GM18502 (cell line): ENCODE results near the gene SEPTIN10.
A peak's percentile ranks its signal among the peaks of the same experiment; 100 is the strongest.
"Not testable (repeated sequence)": the region's sequence is repeated elsewhere in the genome, so short reads cannot be mapped to it uniquely, and the experiment has no call there.

ENCODE experiments used
- ATAC-seq: cut with Tn5 transposase; IDR thresholded peaks from one replicate; pipeline ENCODE4 v1.9.1; 2021; ENCODE audit warnings: mild to moderate bottlenecking; ENCODE audit not compliant: unreplicated experiment, poor library complexity

SEPTIN10 gene

GRCh38 chr2:109555346-109555900, 58.3 kb downstream of the SEPTIN10 start:
- no peak for ATAC-seq

GRCh38 chr2:109554758-109555157, 59.0 kb downstream of the SEPTIN10 start:
- no peak for ATAC-seq

DNA sequence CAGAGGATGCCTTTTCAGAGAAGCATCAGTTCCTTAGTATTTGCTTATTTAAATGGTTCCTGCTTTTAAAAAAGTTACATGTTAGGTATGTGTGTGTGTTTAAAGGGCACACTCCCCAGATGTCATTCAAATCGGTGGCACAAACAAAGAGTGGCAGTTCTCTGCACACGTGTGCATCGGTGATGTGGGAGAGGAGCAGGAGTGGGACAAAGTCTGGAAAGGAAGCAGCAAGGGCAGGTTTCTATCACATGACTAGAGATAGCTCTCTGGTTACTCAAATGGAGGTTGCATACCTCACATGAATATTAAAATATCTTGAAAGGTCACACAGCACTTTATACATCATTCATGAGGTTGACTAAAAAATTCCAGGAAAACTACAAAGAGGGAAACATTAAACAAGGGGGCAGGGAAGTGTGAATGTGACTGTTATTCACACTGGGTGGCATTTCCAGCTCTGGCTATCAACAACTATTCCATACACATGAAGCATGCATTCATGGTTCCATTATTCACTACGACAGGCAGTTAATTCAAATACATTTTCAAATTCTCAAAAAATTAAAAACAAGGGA, 64.7 kb downstream of the SEPTIN10 start:
- ATAC-seq: no peak

GRCh38 chr2:109547280-109547679, 66.5 kb downstream of the SEPTIN10 start:
- ATAC-seq: no peak

GRCh38 chr2:109545828-109546713, 67.7 kb downstream of the SEPTIN10 start:
- peak; percentile 76 for ATAC-seq

DNA sequence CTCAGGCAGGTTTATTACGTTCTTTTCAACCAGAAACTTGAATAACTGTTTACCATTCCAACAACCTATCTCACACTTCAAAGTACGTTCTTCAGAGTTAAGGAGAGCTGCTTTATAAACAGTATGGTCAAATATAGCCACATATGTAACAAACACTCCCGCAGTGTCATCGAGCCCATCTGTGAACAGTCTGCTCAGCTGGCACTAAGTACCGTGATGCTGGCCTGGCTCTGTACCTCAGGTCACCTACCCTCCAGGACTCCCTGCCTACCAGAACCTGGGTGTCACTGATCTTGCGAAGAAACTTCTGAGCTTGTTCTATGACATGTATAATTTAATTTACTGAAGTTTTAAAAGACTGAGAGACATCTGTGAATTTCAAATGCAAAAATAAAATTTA, 71.4 kb downstream of the SEPTIN10 start:
- no peak for ATAC-seq

GRCh38 chr2:109538546-109538945, 75.2 kb downstream of the SEPTIN10 start:
- ATAC-seq: no peak

DNA sequence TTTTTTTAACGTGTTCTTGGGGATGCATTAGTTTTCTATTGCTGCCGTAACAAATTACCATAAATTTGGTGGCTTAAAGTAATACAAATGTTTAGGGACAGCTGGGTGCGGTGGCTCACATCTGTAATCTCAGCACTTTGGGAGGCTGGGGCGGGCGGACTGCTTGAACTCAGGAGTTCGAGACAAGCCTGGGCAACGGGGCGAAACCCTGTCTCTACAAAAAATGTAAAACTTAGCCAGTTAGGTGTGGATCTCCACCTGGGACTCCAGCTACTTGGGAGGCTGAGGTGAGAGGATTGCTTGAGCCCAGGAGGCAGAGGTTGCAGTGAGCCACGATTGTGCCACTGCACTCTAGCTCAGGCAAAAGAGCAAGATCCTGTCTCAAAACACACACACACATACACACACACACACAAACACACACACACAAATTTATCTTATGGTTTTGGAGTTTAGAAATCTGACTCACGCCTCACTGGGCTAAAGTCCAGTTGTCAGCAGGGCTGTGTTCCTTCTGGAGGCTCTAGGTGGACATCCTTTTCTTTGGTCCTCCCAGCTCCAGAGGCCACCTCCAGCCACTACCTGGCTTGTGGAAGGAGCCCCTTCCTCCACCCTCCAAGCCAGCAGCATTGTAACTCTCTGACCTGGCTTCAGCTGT, 76.1 kb downstream of the SEPTIN10 start:
- ATAC-seq: no peak

- not testable (repeated sequence) for ATAC-seq
Measured at GRCh38 chr2:109536556-109536955, 77.2 kb downstream of the SEPTIN10 start.

- ATAC-seq: no peak
Measured at GRCh38 chr2:109535217-109535946, 78.4 kb downstream of the SEPTIN10 start.

- ATAC-seq: no peak
Measured at GRCh38 chr2:109533823-109534222, 79.9 kb downstream of the SEPTIN10 start.

GRCh38 chr2:109532728-109533076, 81.1 kb downstream of the SEPTIN10 start:
- ATAC-seq: no peak

DNA sequence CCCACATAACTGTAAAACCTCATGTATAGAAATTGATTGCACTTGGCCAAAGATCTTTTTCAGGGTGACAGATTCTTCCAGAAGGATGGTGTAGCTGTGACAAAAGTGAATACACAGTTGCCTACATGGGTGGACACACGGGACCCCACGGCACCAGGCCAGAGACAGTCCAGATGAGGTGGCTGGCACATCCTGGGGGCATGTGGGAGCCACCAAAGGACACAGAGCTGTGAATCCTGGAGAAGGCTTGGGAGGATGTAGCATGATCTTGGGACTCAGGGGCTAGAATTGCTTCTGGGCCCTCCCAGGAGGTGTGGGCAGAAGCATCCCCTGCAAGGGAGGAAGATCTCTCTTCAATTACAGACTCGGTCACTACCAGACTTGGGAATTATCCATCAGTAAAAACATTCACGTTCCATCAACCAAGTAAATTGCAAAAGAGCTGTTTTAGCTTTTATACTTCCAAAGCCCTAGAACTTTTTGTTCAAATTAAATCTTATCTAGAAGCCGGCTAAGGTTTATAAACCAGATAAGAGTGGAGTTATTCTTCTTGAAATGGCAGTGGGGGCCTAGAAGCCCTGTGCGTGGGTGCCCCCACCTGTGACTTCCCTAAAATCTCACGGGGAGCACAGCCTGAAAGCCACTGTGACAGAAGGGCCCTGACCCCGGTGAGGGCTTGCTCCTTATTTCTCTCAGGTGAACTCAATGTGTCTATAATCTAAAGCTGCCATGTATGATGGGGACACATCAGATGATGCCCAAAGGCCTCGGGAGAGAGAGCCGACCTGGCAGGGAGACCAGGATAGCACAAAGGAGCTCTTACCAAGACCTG, 81.7 kb downstream of the SEPTIN10 start:
- ATAC-seq: no peak

DNA sequence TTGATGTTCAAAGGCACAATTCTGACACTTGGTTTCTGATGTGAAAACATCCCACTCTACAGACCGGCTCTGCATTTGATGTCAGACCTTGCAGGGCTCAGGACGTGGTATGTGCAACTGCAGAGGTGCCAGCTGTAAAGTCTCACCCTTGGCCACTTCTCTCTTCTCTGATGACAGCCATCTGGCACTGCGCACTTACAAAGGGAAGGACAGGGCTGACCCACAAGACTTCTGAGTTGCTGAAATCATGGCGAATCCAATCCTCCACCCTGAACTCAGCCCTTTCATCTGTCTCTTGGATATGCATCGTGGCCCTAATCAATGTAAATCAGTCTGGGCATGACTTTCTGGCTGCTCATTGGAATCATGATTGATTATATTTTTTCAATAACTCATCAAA, 82.5 kb downstream of the SEPTIN10 start:
- ATAC-seq: no peak

DNA sequence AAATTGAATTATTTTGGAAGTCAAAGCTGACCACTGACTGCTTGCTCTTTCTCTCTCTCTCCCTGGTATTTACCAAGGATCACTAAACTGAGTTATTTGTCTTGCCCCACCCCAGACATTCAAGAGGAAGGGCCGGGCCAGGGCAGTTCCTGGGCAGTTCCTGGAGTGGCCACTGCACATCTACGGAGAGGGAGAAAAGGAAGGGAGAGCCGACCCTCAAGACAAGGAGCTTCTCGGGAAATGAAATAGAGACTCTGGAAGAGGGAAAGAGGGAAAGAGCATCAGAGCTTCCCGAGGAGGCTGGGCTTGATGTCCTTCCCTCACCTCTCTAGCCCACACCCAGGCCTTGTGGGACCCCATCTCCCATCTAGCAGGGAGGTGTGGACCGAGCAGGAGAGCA, 83.1 kb downstream of the SEPTIN10 start:
- no peak for ATAC-seq

GRCh38 chr2:109529532-109530449, 84.0 kb downstream of the SEPTIN10 start:
- no peak for ATAC-seq

- ATAC-seq: no peak
Measured at GRCh38 chr2:109528811-109529501, 84.8 kb downstream of the SEPTIN10 start.
